ENCODE results near the gene OR10R2. TPM values are rescaled to one million over a fixed set of nuclear protein-coding genes. Genes with fewer than 3 reads are reported as not detected.
"Not testable (repeated sequence)": the region's sequence is repeated elsewhere in the genome, so short reads cannot be mapped to it uniquely, and the experiment has no call there.

The OR10R2 gene, protein sequence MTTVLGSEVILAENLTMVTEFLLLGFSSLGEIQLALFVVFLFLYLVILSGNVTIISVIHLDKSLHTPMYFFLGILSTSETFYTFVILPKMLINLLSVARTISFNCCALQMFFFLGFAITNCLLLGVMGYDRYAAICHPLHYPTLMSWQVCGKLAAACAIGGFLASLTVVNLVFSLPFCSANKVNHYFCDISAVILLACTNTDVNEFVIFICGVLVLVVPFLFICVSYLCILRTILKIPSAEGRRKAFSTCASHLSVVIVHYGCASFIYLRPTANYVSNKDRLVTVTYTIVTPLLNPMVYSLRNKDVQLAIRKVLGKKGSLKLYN
- total RNA-seq = not detected

- no peak within 1 kb of the TSS for H3K4me3 ChIP-seq
- no peak for TF ChIP-seq POLR2A (IDR thresholded peaks at IDR 0.05; ENCODE audit: low read depth)
- TF ChIP-seq EP300 (IDR thresholded peaks at IDR 0.05) = no peak
- TF ChIP-seq, protein P1, sequence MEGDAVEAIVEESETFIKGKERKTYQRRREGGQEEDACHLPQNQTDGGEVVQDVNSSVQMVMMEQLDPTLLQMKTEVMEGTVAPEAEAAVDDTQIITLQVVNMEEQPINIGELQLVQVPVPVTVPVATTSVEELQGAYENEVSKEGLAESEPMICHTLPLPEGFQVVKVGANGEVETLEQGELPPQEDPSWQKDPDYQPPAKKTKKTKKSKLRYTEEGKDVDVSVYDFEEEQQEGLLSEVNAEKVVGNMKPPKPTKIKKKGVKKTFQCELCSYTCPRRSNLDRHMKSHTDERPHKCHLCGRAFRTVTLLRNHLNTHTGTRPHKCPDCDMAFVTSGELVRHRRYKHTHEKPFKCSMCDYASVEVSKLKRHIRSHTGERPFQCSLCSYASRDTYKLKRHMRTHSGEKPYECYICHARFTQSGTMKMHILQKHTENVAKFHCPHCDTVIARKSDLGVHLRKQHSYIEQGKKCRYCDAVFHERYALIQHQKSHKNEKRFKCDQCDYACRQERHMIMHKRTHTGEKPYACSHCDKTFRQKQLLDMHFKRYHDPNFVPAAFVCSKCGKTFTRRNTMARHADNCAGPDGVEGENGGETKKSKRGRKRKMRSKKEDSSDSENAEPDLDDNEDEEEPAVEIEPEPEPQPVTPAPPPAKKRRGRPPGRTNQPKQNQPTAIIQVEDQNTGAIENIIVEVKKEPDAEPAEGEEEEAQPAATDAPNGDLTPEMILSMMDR (IDR thresholded peaks at IDR 0.05) = no peak
- no peak for TF ChIP-seq POLR2AphosphoS5 (IDR thresholded peaks at IDR 0.05)
- H3K27me3 ChIP-seq = no peaks in the 10 kb centered on the region
- intact Hi-C loops (cut with DNase I) = no loop called here
- H3K9me3 ChIP-seq = no peaks in the 10 kb centered on the region
- H3K4me1 ChIP-seq = no peaks in the 10 kb centered on the region
- H3K27ac ChIP-seq (replicated peaks in 1 of 4) = no peak within 1 kb of the TSS
- no peaks in the 10 kb centered on the region for H3K36me3 ChIP-seq
- DNase-seq (ENCODE audit: extremely low spot score) = no peak
These were observed at the start of gene OR10R2 for GRCh38 chr1:158471920-158472319. OR10R2 (plus strand) TSS chr1:158472220; CDS start chr1:158472326, 106 bp downstream.

GRCh38 chr1:158425027-158425426 is 47.0 kb upstream of the OR10R2 start:
- intact Hi-C loops (cut with DNase I) = no loop called here
- Histone ChIP-seq H3K27ac (replicated peaks in 1 of 4) (no peak overlapping the region), H3K9me3 (peaks cover 0 to 11% (median 3%) of the 10 kb centered on the region in 4 donors), H3K36me3 (no peaks in the 10 kb centered on the region), H3K4me3 (no peak overlapping the region), H3K27me3 (no peaks in the 10 kb centered on the region), H3K4me1 (no peaks in the 10 kb centered on the region)
- TF ChIP-seq EP300 (IDR thresholded peaks at IDR 0.05) (no peak), POLR2AphosphoS5 (IDR thresholded peaks at IDR 0.05) (no peak), POLR2A (IDR thresholded peaks at IDR 0.05; ENCODE audit: low read depth) (no peak)
- TF ChIP-seq, protein P1 (IDR thresholded peaks at IDR 0.05) = no peak
- DNase-seq (ENCODE audit: extremely low spot score) = no peak

DNA sequence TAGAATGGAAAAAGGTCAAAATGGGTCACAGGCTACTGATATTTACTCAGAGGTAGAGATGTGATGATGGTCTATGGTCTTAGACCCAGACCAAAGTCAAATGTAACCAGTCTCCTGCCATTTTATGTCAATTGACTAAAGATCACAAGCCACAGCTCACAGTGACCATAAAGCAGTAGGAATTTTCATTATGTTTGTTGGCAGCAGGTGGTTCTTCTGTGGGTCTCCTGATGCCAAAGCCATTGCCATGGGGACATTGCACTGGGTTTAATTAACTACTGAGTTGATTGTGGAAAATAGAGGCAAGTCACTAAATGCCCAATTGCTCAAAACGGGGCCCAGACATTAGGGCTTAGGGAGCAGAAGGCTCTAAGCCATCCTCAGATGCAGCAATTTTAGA is 45.9 kb upstream of the OR10R2 start, which contains the start of gene OR10K2:
TSS of gene OR10K2 (minus strand) at position 101 of the 400 bp plus-strand sequence. CDS start 5,371 bp downstream, outside the sequence.
- TF ChIP-seq, protein P1 (IDR thresholded peaks at IDR 0.05) = no peak
- TF ChIP-seq POLR2A (IDR thresholded peaks at IDR 0.05; ENCODE audit: low read depth) (no peak), POLR2AphosphoS5 (IDR thresholded peaks at IDR 0.05) (no peak), EP300 (IDR thresholded peaks at IDR 0.05) (no peak)
- H3K36me3 ChIP-seq = no peaks in the 10 kb centered on the region
- no peaks in the 10 kb centered on the region for H3K4me1 ChIP-seq
- intact Hi-C loops (cut with DNase I) = no loop called here
- no peak within 1 kb of the TSS for H3K4me3 ChIP-seq
- 95% methylated on average over 1 of the region's 1 CpG for WGBS
- H3K27me3 ChIP-seq = no peaks in the 10 kb centered on the region
- H3K27ac ChIP-seq (replicated peaks in 1 of 4) = no peak within 1 kb of the TSS
- peaks cover 0 to 11% (median 3%) of the 10 kb centered on the region in 4 donors for H3K9me3 ChIP-seq
- no peak for DNase-seq (ENCODE audit: extremely low spot score)

DNA sequence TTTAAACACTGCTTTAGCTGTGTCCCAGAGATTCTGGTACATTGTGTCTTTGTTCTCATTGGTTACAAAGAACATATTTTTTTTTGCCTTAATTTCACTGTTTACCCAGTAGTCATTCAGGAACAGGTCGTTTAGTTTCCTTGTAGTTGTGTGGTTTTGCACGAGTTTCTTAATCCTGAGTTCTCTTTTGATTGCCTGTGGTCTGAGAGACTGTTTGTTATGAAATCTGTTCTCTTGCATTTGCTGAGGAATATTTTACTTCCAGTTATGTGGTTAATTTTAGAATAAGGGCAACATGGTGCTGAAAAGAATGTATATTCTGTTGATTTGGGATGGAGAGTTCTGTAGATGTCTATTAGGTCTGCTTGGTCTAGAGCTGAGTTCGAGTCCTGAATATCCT is 41.9 kb upstream of the OR10R2 start:
- intact Hi-C loops (cut with DNase I); DNase-seq (ENCODE audit: extremely low spot score); H3K4me1 ChIP-seq; H3K4me3 ChIP-seq; H3K27ac ChIP-seq (replicated peaks in 1 of 4); H3K36me3 ChIP-seq: not testable (repeated sequence)
- Histone ChIP-seq H3K27me3 (peaks cover 0 to 11% (median 0%) of the 10 kb centered on the region in 4 donors), H3K9me3 (peaks cover 0 to 18% (median 3%) of the 10 kb centered on the region in 4 donors)
- 47% methylated on average over 3 of the region's 3 CpGs for WGBS

GRCh38 chr1:158434741-158435140 is 37.3 kb upstream of the OR10R2 start:
- 34% methylated on average over 3 of the region's 3 CpGs for WGBS
- no peak for DNase-seq (ENCODE audit: extremely low spot score)
- H3K36me3 ChIP-seq = no peaks in the 10 kb centered on the region
- peaks cover 0 to 8% (median 0%) of the 10 kb centered on the region in 4 donors for H3K9me3 ChIP-seq
- no peak for TF ChIP-seq EP300 (IDR thresholded peaks at IDR 0.05)
- TF ChIP-seq, protein P1 (IDR thresholded peaks at IDR 0.05) = no peak
- no peak for TF ChIP-seq POLR2AphosphoS5 (IDR thresholded peaks at IDR 0.05)
- TF ChIP-seq POLR2A (IDR thresholded peaks at IDR 0.05; ENCODE audit: low read depth) = no peak
- H3K4me3 ChIP-seq = no peak overlapping the region
- H3K4me1 ChIP-seq = no peaks in the 10 kb centered on the region
- peaks cover 0 to 11% (median 0%) of the 10 kb centered on the region in 4 donors for H3K27me3 ChIP-seq
- H3K27ac ChIP-seq (replicated peaks in 1 of 4) = no peak overlapping the region
- intact Hi-C loops (cut with DNase I) = no loop called here
